ENCODE results near the gene SLAIN2. TPM values are rescaled to one million over a fixed set of nuclear protein-coding genes. Genes with fewer than 3 reads are reported as not detected.

The SLAIN2 gene
- total and polyA plus RNA-seq, 7 donors = 25.6 to 167 (median 95.9) TPM

DNA sequence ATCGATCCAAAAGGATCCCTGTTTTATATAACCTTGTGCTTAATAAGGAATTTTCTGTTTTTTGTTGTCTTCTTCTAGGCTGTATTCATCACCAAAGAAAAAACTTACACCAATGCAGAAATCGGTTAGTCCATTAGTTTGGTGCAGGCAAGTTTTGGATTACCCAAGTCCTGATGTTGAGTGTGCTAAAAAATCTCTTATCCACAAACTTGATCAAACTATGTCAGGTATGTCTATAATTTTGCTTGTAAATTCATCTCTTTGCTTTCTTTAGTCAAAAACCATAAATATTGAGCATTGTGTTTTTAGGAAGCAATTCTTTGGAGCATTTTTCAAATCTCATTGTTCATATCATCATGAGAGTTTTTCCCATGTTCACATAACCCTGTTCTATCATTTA lies 28.4 kb downstream of the SLAIN2 start:
- Histone ChIP-seq H3K27ac (no peak overlapping the region), H3K4me1 (peaks cover 0 to 29% (median 13%) of the 10 kb centered on the region in 4 donors), H3K27me3 (no peaks in the 10 kb centered on the region), H3K9me3 (no peaks in the 10 kb centered on the region), H3K4me3 (no peak overlapping the region), H3K36me3 (no peaks in the 10 kb centered on the region)
- 87 to 88% methylated on average over 2 of the region's 2 CpGs for WGBS, 2 donors
- TF ChIP-seq POLR2AphosphoS5 (IDR thresholded peaks at IDR 0.05) = no peak
- no peak for TF ChIP-seq EP300 (IDR thresholded peaks at IDR 0.05)
- no peak for TF ChIP-seq POLR2A (IDR thresholded peaks at IDR 0.05)
- TF ChIP-seq, protein P1, sequence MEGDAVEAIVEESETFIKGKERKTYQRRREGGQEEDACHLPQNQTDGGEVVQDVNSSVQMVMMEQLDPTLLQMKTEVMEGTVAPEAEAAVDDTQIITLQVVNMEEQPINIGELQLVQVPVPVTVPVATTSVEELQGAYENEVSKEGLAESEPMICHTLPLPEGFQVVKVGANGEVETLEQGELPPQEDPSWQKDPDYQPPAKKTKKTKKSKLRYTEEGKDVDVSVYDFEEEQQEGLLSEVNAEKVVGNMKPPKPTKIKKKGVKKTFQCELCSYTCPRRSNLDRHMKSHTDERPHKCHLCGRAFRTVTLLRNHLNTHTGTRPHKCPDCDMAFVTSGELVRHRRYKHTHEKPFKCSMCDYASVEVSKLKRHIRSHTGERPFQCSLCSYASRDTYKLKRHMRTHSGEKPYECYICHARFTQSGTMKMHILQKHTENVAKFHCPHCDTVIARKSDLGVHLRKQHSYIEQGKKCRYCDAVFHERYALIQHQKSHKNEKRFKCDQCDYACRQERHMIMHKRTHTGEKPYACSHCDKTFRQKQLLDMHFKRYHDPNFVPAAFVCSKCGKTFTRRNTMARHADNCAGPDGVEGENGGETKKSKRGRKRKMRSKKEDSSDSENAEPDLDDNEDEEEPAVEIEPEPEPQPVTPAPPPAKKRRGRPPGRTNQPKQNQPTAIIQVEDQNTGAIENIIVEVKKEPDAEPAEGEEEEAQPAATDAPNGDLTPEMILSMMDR (IDR thresholded peaks at IDR 0.05) = no peak
- intact Hi-C loops (cut with DNase I) = no loop called here
- DNase-seq = no peak

DNA sequence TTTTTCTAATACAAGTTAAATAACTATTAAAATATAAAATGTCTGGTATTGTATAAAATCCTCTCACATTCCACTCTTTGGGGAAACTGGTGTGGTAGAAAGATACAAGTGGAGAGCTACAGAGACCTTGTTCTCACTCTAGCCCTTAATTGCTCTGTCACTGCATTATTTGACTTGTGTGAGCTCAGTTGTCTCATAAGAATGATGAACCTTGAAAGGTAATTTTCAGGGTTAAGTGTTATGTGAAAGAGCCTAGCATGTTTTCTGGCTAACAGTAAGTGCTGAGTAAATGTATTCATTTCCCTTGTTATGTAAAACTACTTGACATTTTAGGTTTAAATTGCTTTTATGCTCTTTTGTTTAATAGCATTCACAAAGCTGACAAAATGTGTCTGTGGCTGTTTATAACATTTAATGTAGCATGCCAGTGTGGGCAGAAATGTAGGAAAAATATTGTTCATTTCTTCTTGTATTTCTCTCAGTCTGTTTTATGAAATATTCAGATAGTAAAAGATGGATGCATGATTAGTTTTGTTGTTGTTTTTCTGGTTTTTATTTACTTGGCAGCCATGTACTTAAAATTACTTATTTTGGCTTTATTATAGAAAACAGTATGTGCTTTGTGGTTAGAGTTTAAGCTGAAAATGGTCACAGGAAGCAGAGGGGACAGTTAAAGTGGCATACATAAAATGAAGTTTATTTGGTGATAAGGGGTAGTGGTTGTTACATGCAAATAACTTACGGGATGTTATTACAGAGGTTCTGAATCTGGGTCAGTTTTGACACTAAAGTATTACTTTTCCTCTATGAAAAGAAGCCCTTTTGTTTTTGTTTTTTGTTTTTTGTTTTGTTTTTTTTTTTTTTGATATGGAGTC lies 29.2 kb downstream of the SLAIN2 start:
- TF ChIP-seq POLR2AphosphoS5 (IDR thresholded peaks at IDR 0.05) = no peak
- TF ChIP-seq, protein P1 (IDR thresholded peaks at IDR 0.05) = no peak
- no peak for TF ChIP-seq POLR2A (IDR thresholded peaks at IDR 0.05)
- DNase-seq = no peak
- no peak overlapping the region for H3K4me3 ChIP-seq
- H3K27me3 ChIP-seq = no peaks in the 10 kb centered on the region
- H3K27ac ChIP-seq = no peak overlapping the region
- intact Hi-C loops (cut with DNase I) = no loop called here
- no peaks in the 10 kb centered on the region for H3K9me3 ChIP-seq
- WGBS, 2 donors = 37 to 50% methylated on average over 1 of the region's 1 CpG
- H3K36me3 ChIP-seq = no peaks in the 10 kb centered on the region
- H3K4me1 ChIP-seq = peaks cover 0 to 31% (median 13%) of the 10 kb centered on the region in 4 donors

DNA sequence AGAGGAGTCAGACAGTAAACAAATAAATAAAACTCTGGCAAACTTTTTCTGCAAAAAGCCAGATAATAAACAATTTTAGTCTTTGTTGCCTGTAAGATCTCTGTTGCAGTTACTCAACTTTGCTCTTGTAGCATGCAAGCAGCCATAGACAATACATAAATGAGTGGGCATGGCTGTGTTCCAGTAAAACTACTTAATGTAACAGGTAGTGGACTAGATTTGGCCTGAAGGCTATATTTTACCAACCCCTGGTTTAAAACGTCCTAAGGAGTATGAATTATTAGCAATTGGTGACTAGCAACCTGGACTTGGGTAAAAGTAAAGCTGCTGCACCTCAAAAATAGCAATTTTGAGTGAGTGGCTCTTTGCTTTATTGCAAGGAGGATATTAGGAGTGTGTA lies 30.9 kb downstream of the SLAIN2 start:
- H3K36me3 ChIP-seq = no peaks in the 10 kb centered on the region
- 12 to 60% methylated on average over 1 of the region's 1 CpG for WGBS, 2 donors
- H3K9me3 ChIP-seq = no peaks in the 10 kb centered on the region
- H3K4me1 ChIP-seq = peaks cover 0 to 31% (median 17%) of the 10 kb centered on the region in 4 donors
- H3K27me3 ChIP-seq = no peaks in the 10 kb centered on the region
- TF ChIP-seq POLR2AphosphoS5 (IDR thresholded peaks at IDR 0.05) (no peak), EP300 (IDR thresholded peaks at IDR 0.05) (no peak), POLR2A (IDR thresholded peaks at IDR 0.05) (no peak)
- TF ChIP-seq, protein P1 (IDR thresholded peaks at IDR 0.05) = no peak
- no peak overlapping the region for H3K4me3 ChIP-seq
- intact Hi-C loops (cut with DNase I) = no loop called here
- no peak overlapping the region for H3K27ac ChIP-seq
- DNase-seq = no peak

DNA sequence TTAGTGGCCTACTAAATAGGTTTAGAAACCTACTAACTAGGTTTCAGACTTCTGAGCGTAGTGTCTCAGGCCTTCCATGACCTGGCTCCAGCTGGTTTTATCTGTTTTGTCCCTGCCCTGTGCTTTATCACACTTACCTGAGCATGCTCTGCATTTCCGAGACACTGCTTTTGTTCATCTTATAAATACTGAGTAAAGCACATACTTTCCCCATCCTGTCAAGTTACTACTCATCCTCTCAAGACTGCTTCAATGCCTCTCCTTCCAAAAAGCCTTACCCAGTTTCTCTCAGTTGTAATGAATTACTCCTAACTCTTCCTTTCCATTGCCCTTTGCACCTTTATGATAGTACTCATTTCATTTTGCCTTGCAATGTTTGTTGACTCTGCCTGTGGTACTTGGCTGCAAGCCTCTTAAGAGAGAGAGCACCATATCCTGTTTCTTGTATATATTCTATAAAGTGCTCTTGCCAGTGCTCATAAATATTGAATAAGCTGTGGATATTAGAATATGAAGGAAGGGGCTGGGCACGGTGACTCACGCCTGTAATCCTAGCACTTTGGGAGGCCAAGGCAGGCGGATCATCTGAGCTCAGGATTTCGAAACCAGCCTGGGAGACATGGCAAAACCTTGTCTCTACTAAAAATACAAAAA lies 34.4 kb downstream of the SLAIN2 start:
- Histone ChIP-seq H3K4me3 (no peak overlapping the region), H3K27ac (no peak overlapping the region), H3K4me1 (peaks cover 0 to 29% (median 4%) of the 10 kb centered on the region in 4 donors), H3K36me3 (peaks cover 0 to 5% (median 0%) of the 10 kb centered on the region in 4 donors), H3K27me3 (no peaks in the 10 kb centered on the region), H3K9me3 (no peaks in the 10 kb centered on the region)
- intact Hi-C loops (cut with DNase I) = no loop called here
- WGBS, 2 donors = 16 to 63% methylated on average over 6 of the region's 6 CpGs
- TF ChIP-seq, protein P1 (IDR thresholded peaks at IDR 0.05) = no peak
- no peak for TF ChIP-seq POLR2AphosphoS5 (IDR thresholded peaks at IDR 0.05)
- no peak for TF ChIP-seq EP300 (IDR thresholded peaks at IDR 0.05)
- no peak for TF ChIP-seq POLR2A (IDR thresholded peaks at IDR 0.05)
- no peak for DNase-seq
